K562 (cell line): Measurements from ENCODE around the gene AKAIN1. TPM values are rescaled to one million over a fixed set of nuclear protein-coding genes. Genes with fewer than 3 reads are reported as not detected.

Experiments
- ATF1 ChIP-seq, 2 experiments: fragments of 450-650 bp in 1 of 2; IDR thresholded peaks; 2 replicates each; pipeline ENCODE4 v1.6.1; 2016; ENCODE audit warnings: missing compliant biosample characterization in 1 of 2, missing genetic modification characterization in 1 of 2
- CHD1 ChIP-seq: fragments of 200-600 bp; sonication (generic); IDR thresholded peaks from one replicate; pipeline ENCODE4 v1.6.1; 2012; ENCODE audit warnings: mild to moderate bottlenecking, moderate library complexity, low read length, inconsistent platforms
- ETS1 ChIP-seq: conservative IDR thresholded peaks from 2 replicates; pipeline ENCODE4 v1.6.1; 2011; ENCODE audit warnings: low read depth, mild to moderate bottlenecking, low read length; ENCODE audit not compliant: control insufficient read depth
- HDAC2 ChIP-seq: fragments of 450-650 bp; IDR thresholded peaks from 2 replicates; pipeline ENCODE4 v1.6.1; 2016; ENCODE audit warnings: mild to moderate bottlenecking
- HNRNPL ChIP-seq: fragments of 200-400 bp; formaldehyde crosslinking; IDR thresholded peaks from 2 replicates; pipeline ENCODE4 v1.6.1; 2017; ENCODE audit warnings: low read depth, mild to moderate bottlenecking, low read length
- KDM4B ChIP-seq, 2 experiments: fragments of 450-650 bp in 1 of 2; sonication (generic) in 1 of 2; IDR thresholded peaks; 2 replicates each; pipeline ENCODE4 v1.6.1; 2016 to 2017; ENCODE audit warnings: borderline replicate concordance in 2 of 2, antibody characterized with exemption in 1 of 2, low read depth in 1 of 2, mild to moderate bottlenecking in 1 of 2
- KLF13 ChIP-seq: fragments of 450-650 bp; IDR thresholded peaks from 2 replicates; pipeline ENCODE4 v1.6.1; 2016; ENCODE audit warnings: missing genetic modification characterization, low read depth, mild to moderate bottlenecking, missing compliant biosample characterization, moderate library complexity, borderline replicate concordance
- KLF6 ChIP-seq: fragments of 250-450 bp; sonication (Bioruptor Pico); IDR thresholded peaks from 2 replicates; pipeline ENCODE4 v1.4.0; 2020; ENCODE audit warnings: mild to moderate bottlenecking, moderate library complexity, borderline replicate concordance
- L3MBTL2 ChIP-seq: fragments of 450-650 bp; IDR thresholded peaks from 2 replicates; pipeline ENCODE4 v1.6.1; 2016; ENCODE audit warnings: mild to moderate bottlenecking, moderate library complexity
- MEF2D ChIP-seq: conservative IDR thresholded peaks from 2 replicates; pipeline ENCODE4 v1.6.1; 2016; ENCODE audit warnings: low read depth, missing genetic modification characterization, missing compliant biosample characterization
- MTA1 ChIP-seq: fragments of 450-650 bp; IDR thresholded peaks from 2 replicates; pipeline ENCODE4 v1.6.1; 2017; ENCODE audit warnings: borderline replicate concordance
- NFE2 ChIP-seq: IDR thresholded peaks from 2 replicates; pipeline ENCODE4 v1.6.1; 2014; ENCODE audit warnings: antibody characterized with exemption, low read depth
- NR1H2 ChIP-seq: sonication (generic); formaldehyde crosslinking; IDR thresholded peaks from 2 replicates; pipeline ENCODE4 v1.4.0; 2020; ENCODE audit warnings: mild to moderate bottlenecking, missing genetic modification reagents
- NR3C1 ChIP-seq: sonication (generic); formaldehyde crosslinking; IDR thresholded peaks from 2 replicates; pipeline ENCODE4 v1.8.1; 2022; ENCODE audit warnings: missing genetic modification reagents
- POLR2B ChIP-seq: fragments of 450-650 bp; IDR thresholded peaks from 2 replicates; pipeline ENCODE4 v1.6.1; 2018; ENCODE audit warnings: low read depth; ENCODE audit not compliant: partially characterized antibody
- RBM34 ChIP-seq: fragments of 200-400 bp; formaldehyde crosslinking; IDR thresholded peaks from 2 replicates; pipeline ENCODE4 v1.6.1; 2018; ENCODE audit warnings: low read length, borderline replicate concordance; ENCODE audit not compliant: insufficient read depth
- RBM39 ChIP-seq: fragments of 200-400 bp; formaldehyde crosslinking; optimal IDR thresholded peaks from 2 replicates; pipeline ENCODE3; 2018; ENCODE audit warnings: low read depth, low read length
- TEAD1 ChIP-seq, 2 experiments: fragments of 450-650 bp in 1 of 2; sonication (generic) in 1 of 2; formaldehyde crosslinking; IDR thresholded peaks; 2 replicates each; pipeline versions ENCODE4 v1.4.0 to v1.8.0; 2020 to 2022; ENCODE audit warnings: mild to moderate bottlenecking in 2 of 2, missing genetic modification reagents in 1 of 2
- TOE1 ChIP-seq, 2 experiments: fragments of 450-650 bp in 1 of 2; sonication (generic) in 1 of 2; formaldehyde crosslinking in 1 of 2; IDR thresholded peaks; 2 replicates each; pipeline versions ENCODE4 v1.7.1 to v1.8.0; 2016 to 2022; ENCODE audit warnings: borderline replicate concordance in 2 of 2, mild to moderate bottlenecking in 2 of 2, antibody characterized with exemption in 1 of 2, inconsistent platforms in 1 of 2, low read depth in 1 of 2, missing genetic modification reagents in 1 of 2, moderate library complexity in 1 of 2
- ZC3H11A ChIP-seq: IDR thresholded peaks from 2 replicates; pipeline ENCODE4 v1.6.1; 2012; ENCODE audit warnings: low read depth, low read length, improper control_type of control experiment
- ZFP36 ChIP-seq: fragments of 150-350 bp; IDR thresholded peaks from 2 replicates; pipeline ENCODE4 v1.6.1; 2018; ENCODE audit warnings: low read length, low read depth; ENCODE audit not compliant: partially characterized antibody
- ZNF77 ChIP-seq: fragments of 250-450 bp; sonication (Bioruptor Pico); IDR thresholded peaks from 2 replicates; pipeline ENCODE4 v1.5.0; 2020
- polyA plus RNA-seq, 8 experiments: library from polyadenylated mRNA; depleted of rRNA in 4 of 8; stranded (reverse) in 5 of 8; unstranded in 3 of 8; fragments of >200 nt; fragmentation: Nextera tagmentation in 2 of 8; fragmentation: Illumina TruSeq in 1 of 8; extraction: Ambion mirVana in 2 of 8; extraction: Trizol in 1 of 8; gene quantifications; 2 replicates each; pipeline versions ENCODE4 v1.2.1 to v1.2.3, GENCODE V29; 2011 to 2014; ENCODE audit warnings: inconsistent platforms in 1 of 8, missing spikeins in 1 of 8
- total RNA-seq, 7 experiments: library from RNA; depleted of rRNA in 6 of 7; stranded (reverse); fragments of >200 nt in 6 of 7; fragmentation: Illumina TruSeq in 2 of 7; extraction: Trizol in 2 of 7; gene quantifications; 2 replicates each; pipeline versions ENCODE4 v1.2.1 to v1.2.3, GENCODE V29; 2011 to 2021; ENCODE audit warnings: low replicate concordance in 1 of 7
- TF ChIP-seq, protein P1 (sequence below): fragments of 250-450 bp; sonication (Bioruptor Pico); IDR thresholded peaks from 2 replicates; pipeline ENCODE4 v1.5.0; 2021; ENCODE audit warnings: mild to moderate bottlenecking, moderate library complexity

AKAIN1 gene
- total and polyA plus RNA-seq, 9 of the 15 experiments (the other 6 are each of a cell fraction or from before 2014, with no cell fraction given), result not detected

- TF ChIP-seq TOE1 (IDR thresholded peaks at IDR 0.05; ENCODE audit: borderline replicate concordance) (peak; percentile 71), TOE1 (CRISPR knock-in tag; IDR thresholded peaks at IDR 0.05; ENCODE audit: borderline replicate concordance, low read depth) (no peak), RBM34 (no peak), KLF6 (CRISPR knock-in tag) (peak; percentile 64; the same call in 1 of the 2 replicates), ZC3H11A (peak; percentile 66; the same call in 1 of the 2 replicates), HNRNPL (peak; percentile 24; the same call in 1 of the 2 replicates), MTA1 (peak; percentile 96), NFE2 (0 out of 2 replicates have a peak, but pooled peaks have one; percentile 0), ETS1 (0 out of 2 replicates have a peak, but pooled peaks have one; percentile 36), CHD1 (no peak), KLF13 (peak; percentile 93), ZNF77 (CRISPR knock-in tag) (no peak), NR3C1 (CRISPR knock-in tag) (peak; percentile 81; the same call in 1 of the 2 replicates), MEF2D (peak; percentile 54; the same call in 1 of the 2 replicates), TEAD1 (CRISPR knock-in tag; IDR thresholded peaks at IDR 0.05) (peak; percentile 68 to 81), POLR2B (peak; percentile 86), L3MBTL2 (peak; percentile 88), KDM4B (IDR thresholded peaks at IDR 0.05; ENCODE audit: borderline replicate concordance in 2 of 2, low read depth in 1 of 2) (peak in 1 of 2 experiments; percentile 92; a peak in 2 of 4 replicates), ATF1 (CRISPR knock-in tag; IDR thresholded peaks at IDR 0.05) (peak; percentile 80), ATF1 (tag; IDR thresholded peaks at IDR 0.05) (peak; percentile 99), HDAC2 (peak; percentile 43; the same call in 1 of the 2 replicates), NR1H2 (0 out of 2 replicates have a peak, but pooled peaks have one; percentile 2), ZFP36 (no peak), RBM39 (no peak)
- TF ChIP-seq, protein P1, sequence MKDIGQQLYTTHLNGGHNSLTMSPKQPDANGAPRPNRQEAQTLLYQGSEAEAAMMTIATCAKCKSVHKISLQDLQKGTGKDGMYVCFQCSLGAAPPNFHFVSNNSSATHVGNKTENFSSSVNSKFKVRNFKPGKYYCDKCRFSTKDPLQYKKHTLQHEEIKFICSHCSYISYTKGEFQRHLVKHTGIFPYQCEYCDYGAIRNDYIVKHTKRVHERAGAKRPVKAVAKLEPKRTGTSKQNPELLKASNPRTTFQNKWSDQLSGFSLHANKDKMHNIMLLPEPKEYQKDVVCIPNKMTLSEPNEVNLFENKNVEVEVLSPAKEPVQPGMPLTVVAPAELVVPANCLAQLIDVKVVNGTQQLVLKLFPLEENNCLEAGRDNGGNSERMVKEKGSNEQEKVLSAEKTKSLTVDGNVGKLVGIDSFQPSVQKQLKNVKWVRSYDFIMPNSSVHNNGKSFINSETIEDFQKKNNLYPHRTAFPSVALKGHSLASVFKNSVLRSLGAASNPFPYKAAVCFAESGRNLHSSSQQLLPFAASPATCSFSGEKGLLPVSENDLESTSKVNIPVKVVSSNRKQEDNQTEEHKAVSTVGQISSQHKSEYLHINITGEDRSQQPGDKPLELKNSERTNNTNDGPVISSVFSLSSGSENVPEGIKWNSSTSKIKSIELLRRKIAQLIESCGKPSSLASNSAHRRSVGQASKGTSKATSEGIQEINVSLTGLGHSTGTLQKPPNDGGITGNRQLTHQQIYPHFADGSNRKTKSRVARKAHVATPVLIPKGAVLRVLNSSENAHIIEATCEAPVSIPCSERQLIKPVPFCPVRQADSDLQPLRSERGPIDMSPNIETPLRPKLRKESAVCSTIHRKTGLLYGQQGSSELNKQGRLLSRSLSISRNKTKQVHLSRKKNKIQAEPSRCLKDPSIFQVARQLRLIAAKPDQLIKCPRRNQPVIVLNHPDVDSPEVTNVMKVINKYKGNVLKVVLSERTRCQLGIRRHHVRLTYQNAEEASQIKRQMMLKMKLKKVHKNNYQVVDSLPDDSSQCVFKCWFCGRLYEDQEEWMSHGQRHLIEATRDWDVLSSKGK, result no peak
These were observed 40.8 kb upstream of the AKAIN1 start (continued) for GRCh38 chr18:5237723-5238370.
